ENCODE data around the gene TBC1D22A. TPM values are rescaled to one million over a fixed set of nuclear protein-coding genes. Genes with fewer than 3 reads are reported as not detected.
A peak's percentile ranks its signal among the peaks of the same experiment; 100 is the strongest.

Gene TBC1D22A
- polyA plus RNA-seq, 1 experiment, result 19.8 TPM

DNA sequence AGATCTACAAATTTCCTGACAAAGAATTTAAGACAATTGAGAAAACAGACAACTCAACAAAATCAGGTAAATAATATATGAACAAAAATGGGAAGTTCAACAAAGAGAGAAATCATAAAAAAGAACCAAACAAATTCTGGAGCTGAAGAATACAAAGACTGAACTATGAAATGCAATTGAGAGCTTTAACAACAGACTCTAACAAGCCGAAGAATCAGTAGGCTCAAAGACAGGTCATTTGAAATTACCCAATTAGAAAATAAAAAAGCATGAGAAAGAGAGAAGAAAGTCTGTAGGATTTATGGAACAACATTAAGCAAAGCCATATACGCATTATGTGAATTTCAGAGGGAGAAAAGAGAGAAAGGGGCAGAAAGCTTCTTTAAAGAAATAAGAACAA, 72.8 kb downstream of the TBC1D22A start:
- Histone ChIP-seq H3K9me3 (ENCODE audit: control insufficient read depth, insufficient read depth, low read length) (peaks cover 5% of the 10 kb centered on the region; the same call in 1 of the 2 replicates), H3K27ac (ENCODE audit: low read depth, low read length) (no peak overlapping the region), H3K27me3 (ENCODE audit: control insufficient read depth, insufficient read depth, low read length) (no peaks in the 10 kb centered on the region), H3K4me3 (ENCODE audit: low read depth, low read length) (no peak overlapping the region)
- DNase-seq (ENCODE audit: low read depth, low spot score), result no peak
- POLR2A ChIA-PET, result no interaction called here
- TF ChIP-seq, protein P1, sequence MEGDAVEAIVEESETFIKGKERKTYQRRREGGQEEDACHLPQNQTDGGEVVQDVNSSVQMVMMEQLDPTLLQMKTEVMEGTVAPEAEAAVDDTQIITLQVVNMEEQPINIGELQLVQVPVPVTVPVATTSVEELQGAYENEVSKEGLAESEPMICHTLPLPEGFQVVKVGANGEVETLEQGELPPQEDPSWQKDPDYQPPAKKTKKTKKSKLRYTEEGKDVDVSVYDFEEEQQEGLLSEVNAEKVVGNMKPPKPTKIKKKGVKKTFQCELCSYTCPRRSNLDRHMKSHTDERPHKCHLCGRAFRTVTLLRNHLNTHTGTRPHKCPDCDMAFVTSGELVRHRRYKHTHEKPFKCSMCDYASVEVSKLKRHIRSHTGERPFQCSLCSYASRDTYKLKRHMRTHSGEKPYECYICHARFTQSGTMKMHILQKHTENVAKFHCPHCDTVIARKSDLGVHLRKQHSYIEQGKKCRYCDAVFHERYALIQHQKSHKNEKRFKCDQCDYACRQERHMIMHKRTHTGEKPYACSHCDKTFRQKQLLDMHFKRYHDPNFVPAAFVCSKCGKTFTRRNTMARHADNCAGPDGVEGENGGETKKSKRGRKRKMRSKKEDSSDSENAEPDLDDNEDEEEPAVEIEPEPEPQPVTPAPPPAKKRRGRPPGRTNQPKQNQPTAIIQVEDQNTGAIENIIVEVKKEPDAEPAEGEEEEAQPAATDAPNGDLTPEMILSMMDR (IDR thresholded peaks at IDR 0.05; ENCODE audit: low read depth, low read length), result no peak
- CTCF ChIA-PET, result interaction anchor here (1.5 to 3.6 kb wide), 2 partner anchors 10 to 36 kb away, joined by 4 to 9 read pairs; no protein-coding TSS in a partner anchor

DNA sequence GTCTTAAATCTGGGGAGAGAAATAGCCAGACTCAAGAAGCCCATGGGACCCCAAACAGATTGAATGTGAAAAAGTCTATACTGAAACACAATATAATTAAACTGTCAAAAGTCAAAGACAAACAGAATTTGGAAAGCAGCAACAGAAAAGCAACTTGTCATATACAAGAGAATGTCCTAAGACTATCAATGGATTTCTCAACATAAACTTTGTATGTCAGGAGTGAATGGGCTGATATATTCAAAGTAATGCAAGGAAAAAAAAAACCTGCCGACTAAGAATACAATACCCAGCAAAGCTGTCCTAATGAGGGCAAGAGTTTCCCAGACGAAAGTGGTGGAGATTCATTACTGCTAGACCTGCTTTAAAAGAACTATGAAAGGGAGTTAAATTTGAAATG, 73.2 kb downstream of the TBC1D22A start:
- TF ChIP-seq, protein P1 (IDR thresholded peaks at IDR 0.05; ENCODE audit: low read depth, low read length), result no peak
- Histone ChIP-seq H3K9me3 (ENCODE audit: control insufficient read depth, insufficient read depth, low read length) (peaks cover 5% of the 10 kb centered on the region; the same call in 1 of the 2 replicates), H3K27me3 (ENCODE audit: control insufficient read depth, insufficient read depth, low read length) (no peaks in the 10 kb centered on the region), H3K27ac (ENCODE audit: low read depth, low read length) (no peak overlapping the region), H3K4me3 (ENCODE audit: low read depth, low read length) (no peak overlapping the region)
- no peak for DNase-seq (ENCODE audit: low read depth, low spot score)
- CTCF ChIA-PET, result interaction anchor here (1.5 to 3.6 kb wide), 2 partner anchors 9 to 37 kb away, joined by 4 to 9 read pairs; no protein-coding TSS in a partner anchor
- POLR2A ChIA-PET, result no interaction called here

- H3K9me3 ChIP-seq (ENCODE audit: control insufficient read depth, insufficient read depth, low read length), result no peaks in the 10 kb centered on the region; the same call in 1 of the 2 replicates
Measured at GRCh38 chr22:46841522-46841921, 79.1 kb downstream of the TBC1D22A start.

GRCh38 chr22:46842606-46843005, 80.2 kb downstream of the TBC1D22A start:
- Histone ChIP-seq H3K27ac (ENCODE audit: low read depth, low read length) (no peak overlapping the region), H3K27me3 (ENCODE audit: control insufficient read depth, insufficient read depth, low read length) (no peaks in the 10 kb centered on the region), H3K4me3 (ENCODE audit: low read depth, low read length) (no peak overlapping the region), H3K9me3 (ENCODE audit: control insufficient read depth, insufficient read depth, low read length) (no peaks in the 10 kb centered on the region; the same call in 1 of the 2 replicates)
- POLR2A ChIA-PET, result no interaction called here
- CTCF ChIA-PET, result interaction anchor here (4.5 kb wide), 1 partner anchor 44 kb away, joined by 25 read pairs; no protein-coding TSS in a partner anchor
- DNase-seq (ENCODE audit: low read depth, low spot score), result no peak
- TF ChIP-seq, protein P1 (IDR thresholded peaks at IDR 0.05; ENCODE audit: low read depth, low read length), result no peak

More at GRCh38 chr22:46841522-46841921, 79.1 kb downstream of the TBC1D22A start:
- H3K27ac ChIP-seq (ENCODE audit: low read depth, low read length), result no peak overlapping the region
- H3K27me3 ChIP-seq (ENCODE audit: control insufficient read depth, insufficient read depth, low read length), result no peaks in the 10 kb centered on the region
- H3K4me3 ChIP-seq (ENCODE audit: low read depth, low read length), result no peak overlapping the region
- DNase-seq (ENCODE audit: low read depth, low spot score), result no peak
- CTCF ChIA-PET, result no interaction called here
- TF ChIP-seq, protein P1 (IDR thresholded peaks at IDR 0.05; ENCODE audit: low read depth, low read length), result no peak
- POLR2A ChIA-PET, result interaction anchor here (1.0 kb wide), 1 partner anchor 250 kb away, joined by 4 read pairs; no protein-coding TSS in a partner anchor

DNA sequence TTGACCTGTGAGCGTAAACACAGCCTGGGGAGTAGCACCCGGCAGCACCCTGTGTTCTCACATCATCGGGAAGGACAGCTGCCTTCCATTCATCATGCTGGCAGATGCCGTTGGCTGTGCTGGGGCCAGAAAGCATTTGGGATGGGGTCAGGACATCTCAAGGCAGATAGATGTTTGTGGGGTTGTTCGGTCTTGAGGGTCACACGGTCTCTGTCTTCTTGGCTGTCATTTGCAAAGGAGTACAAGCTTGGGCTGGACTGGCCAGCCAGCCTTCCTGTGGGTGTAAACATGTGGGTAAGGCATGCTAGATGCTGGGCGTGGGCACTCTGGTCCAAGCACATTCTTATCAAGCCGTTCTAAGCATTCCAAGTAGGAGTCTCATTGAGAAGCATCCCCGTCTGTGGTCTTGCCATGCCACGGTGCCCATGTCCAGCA, 81.4 kb downstream of the TBC1D22A start:
- ChIA-PET CTCF (interaction anchor here (0.9 to 4.5 kb wide), 4 partner anchors 8 to 264 kb away, joined by 3 to 25 read pairs (median 12); no protein-coding TSS in a partner anchor), POLR2A (no interaction called here)
- Histone ChIP-seq H3K4me3 (ENCODE audit: low read depth, low read length) (no peak overlapping the region), H3K27ac (ENCODE audit: low read depth, low read length) (peak overlapping the region; percentile 0), H3K27me3 (ENCODE audit: control insufficient read depth, insufficient read depth, low read length) (no peaks in the 10 kb centered on the region), H3K9me3 (ENCODE audit: control insufficient read depth, insufficient read depth, low read length) (no peaks in the 10 kb centered on the region; the same call in 1 of the 2 replicates)
- no peak for DNase-seq (ENCODE audit: low read depth, low spot score)
- TF ChIP-seq, protein P1 (IDR thresholded peaks at IDR 0.05; ENCODE audit: low read depth, low read length), result no peak

Data from AG04450 (cell line).